OCI-LY3 (cell line): ENCODE measurements around the gene HAGHL.

ENCODE experiments used
- CTCF ChIP-seq: fragments of 200-600, 300-600 bp; sonication (generic); IDR thresholded peaks from 2 replicates; pipeline ENCODE4 v1.5.1; 2014; ENCODE audit warnings: antibody characterized with exemption, low read length, low read depth
- EZH2phosphoT487 ChIP-seq: fragments of 200-600 bp; shearing (Covaris generic); IDR thresholded peaks from 2 replicates; pipeline ENCODE4 v1.6.1; 2018; ENCODE audit warnings: antibody characterized with exemption, mixed run types, low read depth

DNA sequence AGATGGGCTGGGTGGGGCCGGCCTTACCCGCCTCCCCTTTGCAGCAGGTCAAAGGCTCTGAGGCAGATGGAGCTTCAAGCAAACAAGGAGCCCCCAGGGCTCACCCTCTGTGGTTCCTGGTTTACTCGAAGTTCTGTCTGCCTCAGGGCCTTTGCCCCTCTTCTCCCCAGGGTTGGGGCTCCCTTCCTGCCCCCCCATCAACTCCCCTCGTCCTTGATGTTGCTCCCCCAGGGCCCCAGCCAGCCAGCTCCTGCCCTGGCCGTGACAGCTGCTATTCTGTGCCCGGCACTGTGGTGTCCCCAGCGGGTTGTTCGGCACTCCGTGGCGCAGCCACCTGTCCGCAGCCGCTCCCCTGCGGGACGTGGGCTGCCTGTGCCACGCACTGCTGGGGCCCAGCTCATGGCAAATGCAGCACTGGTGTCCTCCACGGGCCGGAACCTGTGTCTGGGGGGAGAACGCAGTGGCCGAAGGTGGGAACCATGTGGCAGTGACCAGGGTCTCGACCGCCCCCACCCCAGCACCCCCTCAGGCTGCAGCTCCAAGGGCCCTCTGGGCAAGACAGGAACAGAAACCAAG is 16.3 kb upstream of the HAGHL start:
- TF ChIP-seq CTCF (no peak), EZH2phosphoT487 (no peak)
